SJCRH30 (cell line): ENCODE measurements around the gene PEX14. TPM values are rescaled to one million over a fixed set of nuclear protein-coding genes. Genes with fewer than 3 reads are reported as not detected.
A peak's percentile ranks its signal among the peaks of the same experiment; 100 is the strongest.

Experiments
- DNase-seq, 2 experiments: peaks; one replicate each; pipeline ENCODE4 v3.0.0-alpha.2; 2015 to 2020
- H3K27ac ChIP-seq: fragments of 250-450 bp; sonication (Bioruptor Pico); 2 replicates; pipeline ENCODE4 v1.5.1; 2020; ENCODE audit warnings: mild to moderate bottlenecking, moderate library complexity
- H3K27me3 ChIP-seq: fragments of 250-450 bp; sonication (Bioruptor Pico); 2 replicates; pipeline ENCODE4 v1.5.1; 2020; ENCODE audit warnings: mild to moderate bottlenecking, moderate library complexity
- H3K36me3 ChIP-seq: fragments of 250-450 bp; sonication (Bioruptor Pico); 2 replicates; pipeline ENCODE4 v1.5.1; 2020; ENCODE audit warnings: mild to moderate bottlenecking, moderate library complexity
- H3K4me1 ChIP-seq: fragments of 250-450 bp; sonication (Bioruptor Pico); 2 replicates; pipeline ENCODE4 v1.5.1; 2020; ENCODE audit warnings: mild to moderate bottlenecking, moderate library complexity
- H3K4me3 ChIP-seq: fragments of 250-450 bp; sonication (Bioruptor Pico); 2 replicates; pipeline ENCODE4 v1.5.1; 2020; ENCODE audit warnings: mild to moderate bottlenecking, moderate library complexity
- H3K9me3 ChIP-seq: fragments of 250-450 bp; sonication (Bioruptor Pico); replicated peaks from 2 replicates; pipeline ENCODE4 v1.5.1; 2020; ENCODE audit warnings: mild to moderate bottlenecking, moderate library complexity
- total RNA-seq: library from RNA; depleted of rRNA; stranded (reverse); fragments of >200 nt; shearing (Covaris generic); gene quantifications from 2 replicates; pipeline ENCODE4 v1.2.3, GENCODE V29; 2014

The PEX14 gene
- total RNA-seq, 1 experiment from 2014 or later = 14.6 TPM

DNA sequence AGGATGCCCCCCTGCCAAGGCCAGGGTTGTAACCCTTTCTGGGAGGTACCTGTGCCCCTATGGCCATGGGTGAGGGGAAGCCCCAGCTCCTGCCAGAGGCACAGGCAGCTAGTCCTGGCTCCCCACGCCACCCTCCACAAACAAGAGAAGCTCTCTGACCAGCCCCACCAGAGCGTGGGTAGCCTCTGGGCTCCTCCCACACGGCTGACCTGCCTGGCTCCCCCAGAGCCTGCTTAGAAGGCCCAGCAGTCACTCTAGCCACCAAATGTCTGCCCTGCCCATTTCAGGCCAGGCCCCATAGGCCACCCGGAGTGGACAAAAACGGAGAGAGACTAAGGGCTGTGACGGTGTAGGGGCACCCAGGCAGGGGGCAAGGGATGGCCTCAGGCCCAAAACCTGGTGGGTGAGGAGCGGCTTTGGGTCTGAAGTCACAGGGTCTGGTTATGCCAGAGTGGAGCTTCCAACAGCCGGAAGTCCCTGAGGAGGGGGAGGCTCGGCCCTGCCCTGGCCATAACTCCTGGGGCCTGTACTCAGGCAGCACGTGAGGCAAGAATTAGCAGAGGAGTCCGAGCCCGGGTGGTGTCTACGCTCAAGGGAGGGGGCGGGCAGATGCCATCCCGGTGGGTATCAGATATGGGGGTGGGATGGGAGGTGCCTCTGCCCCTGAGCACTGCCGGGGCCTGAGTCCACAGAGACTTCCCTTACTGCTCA lies 166.2 kb downstream of the PEX14 start:
- DNase-seq = no peak
- Histone ChIP-seq H3K27ac (no peak overlapping the region), H3K4me3 (no peak overlapping the region), H3K4me1 (peaks cover 13% of the 10 kb centered on the region), H3K36me3 (no peaks in the 10 kb centered on the region), H3K9me3 (no peaks in the 10 kb centered on the region), H3K27me3 (no peaks in the 10 kb centered on the region)

DNA sequence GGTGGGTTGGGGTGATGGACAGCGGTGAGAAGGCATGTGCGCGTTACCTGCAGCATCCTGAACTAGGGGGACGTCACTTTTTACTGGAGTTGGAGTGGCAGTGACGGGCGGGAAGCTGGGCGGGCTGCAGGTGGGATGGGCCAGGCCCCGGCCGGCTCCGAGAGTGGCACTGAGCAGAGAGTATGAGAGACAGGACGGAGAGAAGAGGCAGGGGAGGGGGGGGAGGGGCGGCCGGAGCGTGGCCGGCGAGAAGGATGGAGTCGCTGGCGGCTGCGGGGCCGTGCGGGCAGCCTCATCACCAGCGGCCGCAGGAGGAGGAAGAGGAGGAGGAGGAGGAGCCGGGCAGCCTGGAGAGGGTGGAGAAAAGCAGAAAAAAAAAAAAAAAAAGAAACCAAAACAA lies 167.2 kb downstream of the PEX14 start:
- Histone ChIP-seq H3K9me3 (no peaks in the 10 kb centered on the region), H3K27me3 (no peaks in the 10 kb centered on the region), H3K4me3 (no peak overlapping the region), H3K27ac (no peak overlapping the region), H3K36me3 (no peaks in the 10 kb centered on the region), H3K4me1 (peaks cover 10% of the 10 kb centered on the region)
- DNase-seq = no peak

DNA sequence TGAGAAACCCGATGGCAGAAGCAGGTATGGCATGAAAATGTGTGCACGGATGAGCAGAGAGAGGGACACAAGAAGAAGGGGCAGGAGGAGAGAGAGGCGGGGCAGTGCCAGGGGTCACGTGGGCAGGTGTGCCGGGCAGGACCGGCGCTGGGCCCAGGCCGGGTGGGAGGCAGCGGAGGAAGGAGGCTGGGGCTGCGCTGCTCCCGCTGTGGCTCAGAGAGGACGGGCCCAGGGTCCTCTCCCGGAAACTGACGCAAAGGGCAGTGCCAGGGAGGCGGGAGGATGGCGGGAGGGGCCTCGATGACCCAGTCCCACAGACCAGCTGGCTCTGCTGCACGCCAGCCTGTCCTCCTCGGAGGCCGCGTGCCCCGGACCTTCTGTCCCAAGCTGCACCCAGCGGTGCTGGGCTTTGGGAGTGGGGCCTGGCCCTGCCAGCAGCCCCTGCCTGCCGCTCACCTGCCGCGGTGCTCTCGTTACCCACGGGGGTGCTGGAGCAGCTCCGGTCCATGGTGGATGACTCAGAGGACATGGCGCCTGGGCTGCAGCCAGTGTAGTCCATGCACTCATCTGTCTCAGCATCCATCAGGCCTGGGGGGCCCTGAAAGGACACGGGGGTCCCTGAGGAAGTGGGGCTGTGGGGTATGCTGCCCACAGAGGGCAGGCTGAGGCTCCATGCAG lies 167.8 kb downstream of the PEX14 start:
- DNase-seq = no peak
- H3K4me3 ChIP-seq = no peak overlapping the region
- H3K27ac ChIP-seq = no peak overlapping the region
- no peaks in the 10 kb centered on the region for H3K27me3 ChIP-seq
- H3K9me3 ChIP-seq = no peaks in the 10 kb centered on the region
- H3K4me1 ChIP-seq = peaks cover 4% of the 10 kb centered on the region
- H3K36me3 ChIP-seq = no peaks in the 10 kb centered on the region

DNA sequence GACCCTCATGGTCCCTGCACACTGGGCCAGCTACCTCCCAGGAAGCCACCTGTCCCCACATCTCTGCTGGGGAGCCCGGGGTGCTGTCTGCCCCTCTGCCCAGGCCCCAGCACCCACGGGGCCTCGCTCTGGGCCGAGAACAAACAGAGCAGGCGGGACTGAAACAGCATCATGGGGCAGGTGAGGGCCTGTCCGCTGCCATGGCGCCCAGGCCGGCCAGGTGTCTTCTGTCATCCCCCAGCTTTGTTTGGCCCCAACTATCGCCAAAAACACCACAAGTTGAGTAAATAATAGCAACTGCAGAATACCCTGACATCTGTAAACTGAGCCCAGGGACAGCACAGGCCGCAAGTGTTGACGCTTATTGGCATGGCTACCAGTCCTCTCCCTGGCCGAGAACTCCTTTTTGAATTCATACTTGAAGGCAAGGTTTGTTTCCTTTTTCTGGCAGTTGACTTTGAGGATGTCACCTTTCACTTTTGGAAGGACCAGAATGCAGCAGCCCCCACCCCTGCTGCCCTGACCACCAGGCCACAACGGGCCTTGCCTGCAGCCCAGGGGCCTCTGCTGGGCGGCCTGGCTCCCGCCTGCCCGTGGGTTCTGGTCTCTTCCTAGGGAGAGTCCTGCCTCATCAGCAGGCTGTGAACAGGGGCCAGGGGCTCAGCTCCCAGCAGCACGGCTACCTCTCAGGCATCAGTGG lies 169.0 kb downstream of the PEX14 start:
- Histone ChIP-seq H3K4me1 (peaks cover 3% of the 10 kb centered on the region; the same call in 1 of the 2 replicates), H3K36me3 (no peaks in the 10 kb centered on the region), H3K9me3 (no peaks in the 10 kb centered on the region), H3K27ac (no peak overlapping the region), H3K4me3 (no peak overlapping the region), H3K27me3 (no peaks in the 10 kb centered on the region)
- no peak for DNase-seq

DNA sequence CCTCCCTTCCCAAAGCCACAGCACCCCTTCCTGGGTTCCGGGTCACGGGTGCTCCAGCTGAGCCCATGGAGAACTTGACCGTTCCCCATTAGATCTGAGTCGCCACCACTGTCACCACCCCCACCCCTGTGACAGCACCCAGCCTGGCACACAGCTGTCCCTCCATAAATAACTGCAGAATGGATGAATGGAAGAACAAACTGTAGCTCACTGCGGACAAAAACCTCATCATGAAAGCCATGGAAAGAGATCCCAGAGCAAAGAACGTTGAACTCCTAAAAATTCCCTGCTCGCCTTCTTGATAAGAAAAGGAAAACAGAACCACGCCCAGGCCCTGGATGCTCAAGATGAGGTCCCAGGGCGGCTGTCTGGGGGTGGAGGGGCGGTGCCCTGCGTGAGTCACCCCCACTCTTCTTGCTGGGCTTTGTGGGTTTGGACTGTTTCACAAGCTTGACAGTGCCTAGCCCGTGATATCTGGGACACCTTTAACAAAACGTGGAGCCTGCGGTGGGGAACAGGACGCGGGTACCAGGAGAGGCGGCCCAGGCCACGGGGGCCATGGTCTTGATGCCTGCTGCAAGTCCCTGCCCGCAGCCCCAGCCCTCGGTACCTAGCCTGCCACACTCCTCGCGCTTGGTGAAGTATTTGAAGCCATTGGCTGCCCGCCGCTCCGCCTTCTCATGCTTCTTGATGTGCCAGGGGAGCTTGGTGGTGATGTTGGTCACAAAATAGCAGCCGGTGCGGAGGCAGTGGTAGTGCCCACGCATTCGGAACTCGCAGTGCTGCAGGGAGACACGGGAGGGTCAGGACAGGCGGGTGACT lies 169.8 kb downstream of the PEX14 start:
- Histone ChIP-seq H3K4me1 (peaks cover 3% of the 10 kb centered on the region; the same call in 1 of the 2 replicates), H3K27ac (no peak overlapping the region), H3K9me3 (no peaks in the 10 kb centered on the region), H3K4me3 (no peak overlapping the region), H3K36me3 (no peaks in the 10 kb centered on the region), H3K27me3 (no peaks in the 10 kb centered on the region)
- no peak for DNase-seq

DNA sequence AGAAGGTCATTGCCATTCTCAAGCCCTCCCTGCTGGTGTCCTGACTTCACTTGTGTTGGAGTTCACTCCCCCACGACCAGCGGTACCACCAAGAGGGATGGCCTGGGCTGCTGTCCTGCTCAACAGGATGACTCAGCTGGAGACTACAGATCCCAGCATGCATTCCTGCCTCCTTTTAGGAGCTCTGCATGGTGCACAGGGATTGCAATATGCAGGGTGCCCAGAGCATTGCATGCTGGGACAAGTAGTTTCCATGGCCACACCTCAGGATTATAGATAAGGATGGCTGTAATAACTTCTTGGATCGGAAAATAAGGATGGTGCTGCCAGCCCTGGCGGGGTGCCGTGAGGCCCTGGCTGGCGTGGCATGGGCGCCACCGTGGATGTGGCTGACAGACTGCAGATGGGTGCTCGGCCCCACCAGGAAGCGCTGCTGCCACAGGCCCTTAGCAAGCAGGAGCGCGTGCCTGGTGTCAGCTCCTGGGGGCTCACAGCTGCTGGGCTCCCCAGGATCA lies 171.7 kb downstream of the PEX14 start:
- H3K36me3 ChIP-seq = no peaks in the 10 kb centered on the region
- H3K4me3 ChIP-seq = no peak overlapping the region
- H3K27me3 ChIP-seq = no peaks in the 10 kb centered on the region
- no peaks in the 10 kb centered on the region for H3K9me3 ChIP-seq
- DNase-seq = peak; percentile 37 to 52
- H3K27ac ChIP-seq = no peak overlapping the region
- H3K4me1 ChIP-seq = no peaks in the 10 kb centered on the region

DNA sequence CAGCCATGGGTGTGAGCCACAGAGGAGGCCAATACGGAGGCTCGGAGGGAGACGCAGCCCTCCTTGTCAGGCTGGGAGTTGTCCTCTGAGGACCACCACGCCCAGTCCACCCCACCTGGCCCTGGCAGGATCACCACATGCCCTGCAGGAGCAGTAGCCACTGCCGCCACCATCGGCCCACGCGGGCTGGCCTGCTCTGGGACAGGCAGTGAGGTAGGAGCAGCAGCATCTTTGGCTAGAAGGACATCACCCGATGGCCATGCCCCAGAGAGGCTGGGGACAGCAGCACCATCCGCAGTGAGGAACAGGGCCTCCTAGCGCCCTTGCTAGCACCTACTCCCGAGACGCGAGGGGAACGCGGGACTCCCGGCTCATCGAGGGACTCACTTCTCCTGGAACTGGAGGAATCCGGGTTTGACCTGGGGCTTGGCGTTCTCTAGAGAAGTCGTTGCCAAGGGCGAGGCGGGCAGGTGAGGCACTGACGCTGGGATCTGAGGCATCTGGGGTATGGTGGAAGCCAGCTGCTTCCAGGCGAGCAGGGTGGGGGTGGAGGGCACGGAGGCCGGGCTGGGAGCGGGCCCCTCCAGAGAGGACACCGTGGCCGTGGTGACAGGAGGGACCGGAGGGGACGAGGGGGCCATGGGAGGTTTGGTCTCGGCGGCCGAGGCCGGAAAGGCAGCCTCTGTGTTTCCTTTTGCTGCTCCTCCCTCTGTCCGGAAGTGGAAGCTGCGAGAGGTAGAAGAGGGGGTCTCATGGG lies 172.8 kb downstream of the PEX14 start:
- Histone ChIP-seq H3K27me3 (no peaks in the 10 kb centered on the region), H3K36me3 (no peaks in the 10 kb centered on the region), H3K4me1 (no peaks in the 10 kb centered on the region), H3K4me3 (no peak overlapping the region), H3K9me3 (no peaks in the 10 kb centered on the region), H3K27ac (no peak overlapping the region)
- DNase-seq = no peak

DNA sequence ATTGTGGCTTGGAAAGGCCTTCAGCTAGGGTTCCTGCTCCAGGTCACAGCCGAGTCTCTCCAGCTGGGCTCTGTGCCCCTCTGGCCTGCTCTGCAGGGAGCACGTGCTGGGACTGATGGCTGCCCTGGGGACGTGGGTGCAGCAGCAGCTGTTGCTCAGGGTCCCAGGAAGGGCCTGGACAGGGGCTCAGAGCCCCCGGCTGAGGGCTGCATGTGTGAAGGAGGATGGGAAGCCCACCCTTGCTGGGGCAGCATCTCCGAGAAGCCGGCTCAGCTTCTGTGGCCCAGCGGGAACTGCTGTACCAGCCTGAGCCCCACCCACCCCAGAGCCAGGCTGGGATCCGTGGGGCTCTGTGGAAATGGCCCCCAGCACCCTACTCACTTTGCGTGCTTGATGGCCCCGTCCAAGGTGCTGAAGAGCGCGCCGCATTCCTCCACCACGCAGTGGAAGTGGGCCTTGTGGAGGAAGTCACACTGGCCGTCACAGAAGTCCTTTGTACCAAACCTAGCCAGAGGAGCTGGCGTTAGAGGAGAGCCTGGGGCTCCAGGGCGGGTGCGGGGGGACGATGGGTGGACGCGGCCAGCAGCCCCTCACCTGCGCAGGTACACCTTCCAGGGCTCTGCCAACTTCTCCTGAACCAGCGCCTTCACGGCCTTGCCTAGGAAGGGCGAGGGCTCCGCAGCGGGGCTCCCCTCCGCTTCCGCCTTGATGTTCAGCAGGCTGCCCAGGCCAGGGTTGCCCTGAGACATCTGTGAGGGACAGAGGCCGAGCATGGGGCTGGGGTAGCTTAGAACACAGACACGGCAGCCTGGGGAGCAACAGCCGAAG lies 174.2 kb downstream of the PEX14 start:
- no peaks in the 10 kb centered on the region for H3K36me3 ChIP-seq
- no peaks in the 10 kb centered on the region for H3K9me3 ChIP-seq
- H3K4me1 ChIP-seq = no peaks in the 10 kb centered on the region
- H3K27me3 ChIP-seq = no peaks in the 10 kb centered on the region
- H3K27ac ChIP-seq = no peak overlapping the region
- no peak for DNase-seq
- H3K4me3 ChIP-seq = no peak overlapping the region

DNA sequence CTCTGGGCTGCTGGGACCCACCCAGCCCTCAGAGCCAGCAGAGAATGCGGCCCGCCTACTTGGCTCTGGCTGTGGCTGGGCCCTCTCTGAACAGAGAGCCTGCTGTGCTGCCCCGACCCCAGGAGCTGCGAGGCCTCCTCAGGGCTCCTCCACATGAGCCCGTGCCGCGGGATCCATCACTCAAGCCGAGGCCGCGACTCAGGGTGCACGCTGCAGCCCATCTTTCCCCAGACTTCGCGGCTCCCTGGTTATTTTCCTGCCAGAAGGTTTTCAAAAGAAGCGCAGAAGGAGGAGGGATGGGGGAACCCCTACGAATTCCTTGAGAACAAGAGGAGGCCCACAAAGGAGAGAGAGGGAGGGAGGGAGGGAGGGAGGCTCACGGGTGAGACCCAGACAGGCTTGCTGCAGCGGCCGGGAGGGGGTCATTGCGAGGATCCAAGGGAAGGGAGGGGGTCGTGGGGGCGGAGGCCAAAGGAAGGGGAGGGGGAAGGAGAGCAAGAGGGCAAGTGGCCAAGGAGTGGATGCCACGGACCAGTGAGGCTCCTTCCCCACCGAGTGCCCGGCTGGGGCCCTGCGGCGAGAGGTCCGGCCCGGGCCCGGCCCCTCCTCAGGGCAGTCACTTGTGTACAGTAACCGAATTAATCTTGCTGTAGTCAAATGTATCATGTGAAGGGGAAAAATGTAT lies 174.9 kb downstream of the PEX14 start:
- Histone ChIP-seq H3K36me3 (no peaks in the 10 kb centered on the region), H3K4me1 (no peaks in the 10 kb centered on the region), H3K4me3 (no peak overlapping the region), H3K9me3 (no peaks in the 10 kb centered on the region), H3K27ac (no peak overlapping the region), H3K27me3 (no peaks in the 10 kb centered on the region)
- DNase-seq = no peak

DNA sequence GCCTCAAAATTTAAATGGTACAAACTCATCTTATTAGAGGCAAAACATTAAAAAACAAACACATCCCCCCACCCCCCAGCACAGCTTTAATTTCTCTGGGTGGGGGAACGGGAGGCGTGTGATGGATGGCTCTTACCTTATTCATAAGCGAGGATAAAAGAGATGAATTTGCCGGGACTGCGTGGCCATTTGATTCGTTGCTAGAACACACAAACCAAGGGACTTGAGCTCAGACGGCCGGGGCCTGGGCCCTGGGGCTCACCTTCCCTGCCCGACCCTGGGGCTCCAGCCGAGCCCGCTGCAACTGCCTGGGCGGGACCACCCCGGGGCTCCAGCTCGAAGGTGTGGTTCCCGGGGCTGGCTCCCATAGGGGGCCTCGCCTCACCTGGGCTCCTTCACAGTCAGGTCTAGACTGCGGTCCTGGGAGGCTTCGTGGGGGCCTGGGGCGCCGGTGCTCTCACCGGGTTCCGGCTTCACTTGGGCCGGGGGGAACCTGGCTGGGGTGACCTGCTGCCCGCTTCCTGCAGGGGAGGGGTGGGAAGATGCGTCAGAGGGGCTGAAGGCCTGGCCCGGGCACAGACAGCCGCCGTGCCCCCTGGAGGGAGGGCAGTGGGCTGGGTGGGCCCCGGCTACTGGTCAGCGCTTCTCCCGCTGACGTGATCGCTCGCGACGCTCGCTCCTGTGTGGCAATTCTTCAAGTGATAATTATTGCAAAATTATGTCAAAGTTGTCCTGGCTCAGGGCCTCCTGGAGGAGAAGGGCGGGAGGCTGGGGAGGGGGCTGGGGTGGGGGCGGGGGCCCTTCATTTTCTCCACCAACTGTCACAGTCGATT lies 176.0 kb downstream of the PEX14 start:
- Histone ChIP-seq H3K27me3 (no peaks in the 10 kb centered on the region), H3K9me3 (no peaks in the 10 kb centered on the region), H3K36me3 (no peaks in the 10 kb centered on the region), H3K4me1 (no peaks in the 10 kb centered on the region), H3K27ac (no peak overlapping the region), H3K4me3 (no peak overlapping the region)
- no peak for DNase-seq

DNA sequence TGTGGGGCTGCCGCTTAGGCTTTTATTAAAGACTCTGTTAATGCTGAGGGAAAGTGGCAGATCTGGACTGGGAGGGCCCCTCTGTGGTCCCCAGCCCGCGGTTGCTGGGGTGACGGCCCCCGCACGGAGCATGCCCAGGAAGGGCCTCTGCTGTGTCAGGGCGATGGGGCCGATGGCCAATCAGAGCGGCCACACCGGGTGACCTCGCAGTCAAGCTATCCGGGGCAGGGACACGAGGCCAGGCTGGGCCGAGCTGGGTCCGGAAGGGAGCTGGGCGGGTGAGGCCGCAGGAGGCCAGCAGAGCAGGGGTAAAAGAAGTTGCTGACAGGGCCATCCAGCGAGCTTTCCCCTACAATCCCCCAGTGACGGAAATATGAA lies 176.6 kb downstream of the PEX14 start:
- no peaks in the 10 kb centered on the region for H3K4me1 ChIP-seq
- no peaks in the 10 kb centered on the region for H3K27me3 ChIP-seq
- no peak overlapping the region for H3K27ac ChIP-seq
- no peaks in the 10 kb centered on the region for H3K9me3 ChIP-seq
- H3K36me3 ChIP-seq = no peaks in the 10 kb centered on the region
- H3K4me3 ChIP-seq = no peak overlapping the region
- DNase-seq = peak; percentile 45 to 49

DNA sequence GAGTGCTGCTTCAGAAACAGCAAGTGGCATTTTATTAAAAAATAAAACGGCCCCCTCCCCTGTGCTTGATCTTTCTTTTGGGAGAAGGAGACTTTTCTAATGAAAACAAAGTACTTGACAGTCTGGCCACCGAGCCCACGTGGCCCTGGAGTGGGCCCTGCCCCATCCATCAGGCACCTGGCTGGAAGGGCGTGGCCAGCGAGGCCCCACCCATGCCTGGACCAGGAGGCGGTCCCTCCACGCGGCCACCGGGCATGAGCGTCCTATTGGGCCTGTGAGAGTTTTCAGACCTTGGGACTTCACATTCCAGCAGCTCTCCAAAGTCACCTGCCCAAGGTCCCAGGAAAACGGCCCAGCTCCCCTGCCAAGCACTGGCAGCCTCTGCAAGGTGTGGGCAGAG lies 177.0 kb downstream of the PEX14 start:
- H3K27me3 ChIP-seq = no peaks in the 10 kb centered on the region
- no peaks in the 10 kb centered on the region for H3K36me3 ChIP-seq
- no peak overlapping the region for H3K4me3 ChIP-seq
- no peaks in the 10 kb centered on the region for H3K4me1 ChIP-seq
- DNase-seq = no peak
- H3K27ac ChIP-seq = no peak overlapping the region
- no peaks in the 10 kb centered on the region for H3K9me3 ChIP-seq
